ENCODE measurements around the gene DNAH7. TPM values are rescaled to one million over a fixed set of nuclear protein-coding genes. Genes with fewer than 3 reads are reported as not detected.

The DNAH7 gene
- total and polyA plus RNA-seq, 2 of the 13 experiments (the other 11 are each of a cell fraction or from before 2014, with no cell fraction given) = 0.09 TPM; not detected in 1

GRCh38 chr2:195727106-195727505 is 341.5 kb downstream of the DNAH7 start (continued):
- TF ChIP-seq CREB3 (CRISPR knock-in tag; IDR thresholded peaks at IDR 0.05) (no peak), ZNF224 (CRISPR knock-in tag; IDR thresholded peaks at IDR 0.05) (no peak), MTF2 (CRISPR knock-in tag; IDR thresholded peaks at IDR 0.05; ENCODE audit: borderline replicate concordance) (no peak)
- TF ChIP-seq, protein P1, sequence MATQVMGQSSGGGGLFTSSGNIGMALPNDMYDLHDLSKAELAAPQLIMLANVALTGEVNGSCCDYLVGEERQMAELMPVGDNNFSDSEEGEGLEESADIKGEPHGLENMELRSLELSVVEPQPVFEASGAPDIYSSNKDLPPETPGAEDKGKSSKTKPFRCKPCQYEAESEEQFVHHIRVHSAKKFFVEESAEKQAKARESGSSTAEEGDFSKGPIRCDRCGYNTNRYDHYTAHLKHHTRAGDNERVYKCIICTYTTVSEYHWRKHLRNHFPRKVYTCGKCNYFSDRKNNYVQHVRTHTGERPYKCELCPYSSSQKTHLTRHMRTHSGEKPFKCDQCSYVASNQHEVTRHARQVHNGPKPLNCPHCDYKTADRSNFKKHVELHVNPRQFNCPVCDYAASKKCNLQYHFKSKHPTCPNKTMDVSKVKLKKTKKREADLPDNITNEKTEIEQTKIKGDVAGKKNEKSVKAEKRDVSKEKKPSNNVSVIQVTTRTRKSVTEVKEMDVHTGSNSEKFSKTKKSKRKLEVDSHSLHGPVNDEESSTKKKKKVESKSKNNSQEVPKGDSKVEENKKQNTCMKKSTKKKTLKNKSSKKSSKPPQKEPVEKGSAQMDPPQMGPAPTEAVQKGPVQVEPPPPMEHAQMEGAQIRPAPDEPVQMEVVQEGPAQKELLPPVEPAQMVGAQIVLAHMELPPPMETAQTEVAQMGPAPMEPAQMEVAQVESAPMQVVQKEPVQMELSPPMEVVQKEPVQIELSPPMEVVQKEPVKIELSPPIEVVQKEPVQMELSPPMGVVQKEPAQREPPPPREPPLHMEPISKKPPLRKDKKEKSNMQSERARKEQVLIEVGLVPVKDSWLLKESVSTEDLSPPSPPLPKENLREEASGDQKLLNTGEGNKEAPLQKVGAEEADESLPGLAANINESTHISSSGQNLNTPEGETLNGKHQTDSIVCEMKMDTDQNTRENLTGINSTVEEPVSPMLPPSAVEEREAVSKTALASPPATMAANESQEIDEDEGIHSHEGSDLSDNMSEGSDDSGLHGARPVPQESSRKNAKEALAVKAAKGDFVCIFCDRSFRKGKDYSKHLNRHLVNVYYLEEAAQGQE (IDR thresholded peaks at IDR 0.05; ENCODE audit: borderline replicate concordance in 1 of 2, low read depth in 1 of 2, low read length in 2 of 2) = no peak

DNA sequence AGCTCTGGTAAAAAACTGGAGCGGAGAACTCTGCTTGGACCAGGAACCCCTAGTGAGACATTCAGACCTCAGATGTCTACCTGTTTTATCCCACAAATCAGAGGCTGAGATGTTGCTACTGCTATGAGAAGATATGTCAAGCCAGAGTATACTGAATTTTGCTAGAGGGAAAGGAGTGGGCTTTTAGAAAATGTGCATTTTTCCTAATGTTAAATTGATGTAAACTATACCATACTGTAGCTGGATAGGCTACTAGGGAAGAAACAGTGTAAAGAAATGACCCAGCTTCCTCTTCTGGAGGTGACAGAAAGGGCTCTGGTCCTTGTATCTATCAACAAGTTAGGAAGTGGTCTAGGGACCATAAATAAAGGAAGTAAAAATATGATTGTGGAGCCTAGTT is 346.6 kb downstream of the DNAH7 start:
- BruUV-seq (replicated peaks) = no TSS peak
- no peaks in the 10 kb centered on the region for H3K4me1 ChIP-seq (ENCODE audit: insufficient read depth, low read length)
- TF ChIP-seq SSRP1 (CRISPR knock-in tag; IDR thresholded peaks at IDR 0.05) (no peak), ZNF326 (CRISPR knock-in tag; IDR thresholded peaks at IDR 0.05; ENCODE audit: borderline replicate concordance) (no peak), DMTF1 (CRISPR knock-in tag; IDR thresholded peaks at IDR 0.05) (no peak), ZNF792 (CRISPR knock-in tag; IDR thresholded peaks at IDR 0.05) (no peak), NPAS2 (CRISPR knock-in tag; IDR thresholded peaks at IDR 0.05; ENCODE audit: borderline replicate concordance) (no peak), ZNF383 (CRISPR knock-in tag; IDR thresholded peaks at IDR 0.05; ENCODE audit: borderline replicate concordance) (no peak)
- ChIA-PET CTCF (ENCODE audit: low intra/inter-chr PET ratio, low total read pairs) (no interaction called here), POLR2A (no interaction called here)
- no peak overlapping the region for H3K27ac ChIP-seq (ENCODE audit: extremely low read length, insufficient read depth, low read length)
- FAIRE-seq (no peak), ATAC-seq (no peak), DNase-seq (ENCODE audit: low spot score) (no peak)
- no peaks in the 10 kb centered on the region for H3K79me2 ChIP-seq (ENCODE audit: insufficient read depth, low read length)
- H3K9ac ChIP-seq (ENCODE audit: insufficient read depth, low read depth, low read length) = no peak overlapping the region
- H3K36me3 ChIP-seq (replicated peaks in 1 of 2; ENCODE audit: control insufficient read depth in 1 of 2, insufficient read depth in 2 of 2, low read length in 2 of 2) = peaks cover 1 to 6% of the 10 kb centered on the region in 2 experiments; a peak in 2 of 5 replicates
- H3K4me2 ChIP-seq (ENCODE audit: low read depth, low read length) = no peak overlapping the region
- in situ Hi-C loops (cut with HindIII; ENCODE audit: extremely low pct_ligation_motif_present, low pct_unique_long_range_greater_than_20kb) = no loop called here
- 100% methylated on average over 1 of the region's 1 CpG for WGBS (ENCODE audit: low lambda C conversion rate)
- no peak overlapping the region for H2AFZ ChIP-seq (ENCODE audit: low read length)
- no peaks in the 10 kb centered on the region for H3K9me3 ChIP-seq (ENCODE audit: low read length)
- H3K27me3 ChIP-seq (ENCODE audit: control insufficient read depth in 1 of 2, insufficient read depth in 2 of 2, low read length in 2 of 2) = no peaks in the 10 kb centered on the region
- H4K20me1 ChIP-seq (ENCODE audit: insufficient read depth, low read length) = no peaks in the 10 kb centered on the region
- H3K4me3 ChIP-seq (replicated peaks in 1 of 3; ENCODE audit: insufficient read depth in 1 of 3, low read depth in 2 of 3, low read length in 3 of 3) = no peak overlapping the region
- intact Hi-C loops (cut with micrococcal nuclease; ENCODE audit: unreplicated experiment) = no loop called here

Measured in HepG2 (cell line).